Psoas muscle (tissue), 8 donors: Measurements from ENCODE around the gene FAM171A1. TPM values are rescaled to one million over a fixed set of nuclear protein-coding genes. Genes with fewer than 3 reads are reported as not detected.

Experiments
- ATAC-seq, 4 donors: fragments of 200-7000 bp; cut with Tn5 transposase; one replicate each; pipeline ENCODE4 v1.9.1; 2020; ENCODE audit warnings: moderate library complexity in 3 of 4, mild to moderate bottlenecking in 2 of 4
- DNase-seq, 2 donors: peaks; one replicate each; pipeline ENCODE4 v3.0.0-alpha.2; 2020
- H3K27ac ChIP-seq: fragments of 200-600 bp; one replicate; pipeline ENCODE4 v1.8.0; 2022
- H3K27me3 ChIP-seq, 3 donors: fragments of 200-600 bp in 1 of 3; one replicate each; pipeline versions ENCODE4 v1.6.1 to v1.8.0; 2013 to 2022; ENCODE audit warnings: low read length in 2 of 3, mild to moderate bottlenecking in 2 of 3, moderate library complexity in 1 of 3; ENCODE audit not compliant: insufficient read depth in 3 of 3
- H3K36me3 ChIP-seq, 2 donors: fragments of 200-600 bp in 1 of 2; one replicate each; pipeline versions ENCODE4 v1.6.1 to v1.8.0; 2013 to 2022; ENCODE audit warnings: low read depth in 1 of 2, mild to moderate bottlenecking in 1 of 2, moderate library complexity in 1 of 2; ENCODE audit not compliant: insufficient read depth in 1 of 2
- H3K4me1 ChIP-seq: fragments of 200-600 bp; one replicate; pipeline ENCODE4 v1.8.0; 2022
- H3K4me3 ChIP-seq: fragments of 200-600 bp; one replicate; pipeline ENCODE4 v1.8.0; 2022; ENCODE audit warnings: mild to moderate bottlenecking
- H3K9me3 ChIP-seq: fragments of 200-600 bp; one replicate; pipeline ENCODE4 v1.8.0; 2022
- CTCF ChIP-seq: fragments of 200-600 bp; IDR thresholded peaks from one replicate; pipeline ENCODE4 v1.8.0; 2022; ENCODE audit warnings: antibody characterized with exemption
- WGBS, 3 donors: extraction: QIAGEN DNeasy Blood & Tissue Kit; methylation state at CpG; one replicate each; pipeline versions ENCODE4 v1.1.6 to v1.1.7; 2013; 5-methylcytosine and 5-hydroxymethylcytosine counted together
- intact Hi-C, 2 donors: fragments of 100-400 bp; cut with DNase I; formaldehyde crosslinking; loops; one replicate each; pipeline versions ENCODE4 v1.11.0 to v1.14.2; 2022
- polyA plus RNA-seq, 3 donors: library from polyadenylated mRNA; stranded (reverse); fragments of 200-250 nt; gene quantifications; one replicate each; pipeline ENCODE4 v1.2.3, GENCODE V29; 2013
- total RNA-seq, 4 donors: library from RNA; stranded (reverse); fragmentation: NEBNext Ultra II Directional in 2 of 4; extraction: Animal tissue kit (Norgen Biotek cat#: 25700) in 2 of 4; gene quantifications; one replicate each; pipeline versions ENCODE4 v1.2.1 to v1.2.4, GENCODE V29; 2021 to 2023
- donor health status: healthy with polysubstance abuse.
- donor health status: DM: no; HTN: no; CAD: no; lungs with moderate emphysema.
- donor health status: Bipolar disorder and iron deficiency.
- donor health status: healthy.
- donor health status: DM: yes; HTN: yes; CAD: no.
- donor health status: DM: no; HTN: no; CAD: no.
- donor health status: DM: no; HTN: no; CAD: no.
- donor health status: DM: yes; HTN: yes; CAD: no.

Gene FAM171A1
- total and polyA plus RNA-seq, 7 donors, result 3.9 to 10.5 (median 5.0) TPM

- WGBS, 3 donors, result 90 to 96% (median 95%) methylated on average over 11 of the region's 11 CpGs
- ATAC-seq, result no peak
Observed at GRCh38 chr10:15231426-15231825, 139.7 kb downstream of the FAM171A1 start.

GRCh38 chr10:15230257-15230656 is 140.8 kb downstream of the FAM171A1 start:
- ATAC-seq, result no peak
- no peaks in the 10 kb centered on the region for H3K4me1 ChIP-seq

More at GRCh38 chr10:15231426-15231825, 139.7 kb downstream of the FAM171A1 start:
- Histone ChIP-seq H3K4me1 (no peaks in the 10 kb centered on the region), H3K36me3 (no peaks in the 10 kb centered on the region), H3K27me3 (no peaks in the 10 kb centered on the region), H3K4me3 (no peak overlapping the region), H3K9me3 (no peaks in the 10 kb centered on the region), H3K27ac (no peak overlapping the region)
- no peak for DNase-seq
- intact Hi-C loops, result no loop called here
- no peak for TF ChIP-seq CTCF

GRCh38 chr10:15229268-15229667 is 141.8 kb downstream of the FAM171A1 start:
- H3K4me3 ChIP-seq, result no peak overlapping the region
- WGBS, 3 donors, result 79 to 92% (median 89%) methylated on average over 4 of the region's 4 CpGs
- no peaks in the 10 kb centered on the region for H3K9me3 ChIP-seq
- DNase-seq (no peak), ATAC-seq (no peak)
- no peaks in the 10 kb centered on the region for H3K27me3 ChIP-seq
- H3K27ac ChIP-seq, result no peak overlapping the region
- H3K4me1 ChIP-seq, result no peaks in the 10 kb centered on the region
- intact Hi-C loops, result no loop called here
- no peak for TF ChIP-seq CTCF
- no peaks in the 10 kb centered on the region for H3K36me3 ChIP-seq

More at GRCh38 chr10:15230257-15230656, 140.8 kb downstream of the FAM171A1 start:
- no peaks in the 10 kb centered on the region for H3K27me3 ChIP-seq
- H3K36me3 ChIP-seq, result no peaks in the 10 kb centered on the region
- 48 to 63% (median 53%) methylated on average over 3 of the region's 3 CpGs for WGBS, 3 donors
- H3K9me3 ChIP-seq, result no peaks in the 10 kb centered on the region
- H3K27ac ChIP-seq, result no peak overlapping the region
- TF ChIP-seq CTCF, result no peak
- H3K4me3 ChIP-seq, result no peak overlapping the region
- intact Hi-C loops, result no loop called here
- DNase-seq, result no peak

GRCh38 chr10:15228426-15228825 is 142.7 kb downstream of the FAM171A1 start:
- no peaks in the 10 kb centered on the region for H3K9me3 ChIP-seq
- H3K36me3 ChIP-seq, result no peaks in the 10 kb centered on the region
- H3K27ac ChIP-seq, result no peak overlapping the region
- intact Hi-C loops, result no loop called here
- no peak for ATAC-seq
- TF ChIP-seq CTCF, result no peak
- H3K27me3 ChIP-seq, result no peaks in the 10 kb centered on the region
- 85 to 98% (median 95%) methylated on average over 8 of the region's 8 CpGs for WGBS, 3 donors
- no peak for DNase-seq
- no peak overlapping the region for H3K4me3 ChIP-seq
- H3K4me1 ChIP-seq, result no peaks in the 10 kb centered on the region
